GM18907 (cell line): ENCODE measurements around the gene KRTAP1-5.
"Not testable (repeated sequence)": the region's sequence is repeated elsewhere in the genome, so short reads cannot be mapped to it uniquely, and the experiment has no call there.

ENCODE experiments used
- ATAC-seq: cut with Tn5 transposase; IDR thresholded peaks from one replicate; pipeline ENCODE4 v1.9.1; 2021; ENCODE audit warnings: mild to moderate bottlenecking, moderate library complexity; ENCODE audit not compliant: unreplicated experiment

KRTAP1-5 gene, protein sequence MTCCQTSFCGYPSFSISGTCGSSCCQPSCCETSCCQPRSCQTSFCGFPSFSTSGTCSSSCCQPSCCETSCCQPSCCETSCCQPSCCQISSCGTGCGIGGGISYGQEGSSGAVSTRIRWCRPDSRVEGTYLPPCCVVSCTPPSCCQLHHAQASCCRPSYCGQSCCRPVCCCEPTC

GRCh38 chr17:41026715-41027471 lies at the start of gene KRTAP1-5:
Gene KRTAP1-5, minus strand, starts transcription at chr17:41027208. Its CDS starts 53 bp downstream, at chr17:41027155.
- no peak for ATAC-seq

- no peak for ATAC-seq
Observed at GRCh38 chr17:41076788-41077187, 49.8 kb upstream of the KRTAP1-5 start.

- ATAC-seq: no peak
Observed at GRCh38 chr17:41073676-41074075, 46.7 kb upstream of the KRTAP1-5 start.

DNA sequence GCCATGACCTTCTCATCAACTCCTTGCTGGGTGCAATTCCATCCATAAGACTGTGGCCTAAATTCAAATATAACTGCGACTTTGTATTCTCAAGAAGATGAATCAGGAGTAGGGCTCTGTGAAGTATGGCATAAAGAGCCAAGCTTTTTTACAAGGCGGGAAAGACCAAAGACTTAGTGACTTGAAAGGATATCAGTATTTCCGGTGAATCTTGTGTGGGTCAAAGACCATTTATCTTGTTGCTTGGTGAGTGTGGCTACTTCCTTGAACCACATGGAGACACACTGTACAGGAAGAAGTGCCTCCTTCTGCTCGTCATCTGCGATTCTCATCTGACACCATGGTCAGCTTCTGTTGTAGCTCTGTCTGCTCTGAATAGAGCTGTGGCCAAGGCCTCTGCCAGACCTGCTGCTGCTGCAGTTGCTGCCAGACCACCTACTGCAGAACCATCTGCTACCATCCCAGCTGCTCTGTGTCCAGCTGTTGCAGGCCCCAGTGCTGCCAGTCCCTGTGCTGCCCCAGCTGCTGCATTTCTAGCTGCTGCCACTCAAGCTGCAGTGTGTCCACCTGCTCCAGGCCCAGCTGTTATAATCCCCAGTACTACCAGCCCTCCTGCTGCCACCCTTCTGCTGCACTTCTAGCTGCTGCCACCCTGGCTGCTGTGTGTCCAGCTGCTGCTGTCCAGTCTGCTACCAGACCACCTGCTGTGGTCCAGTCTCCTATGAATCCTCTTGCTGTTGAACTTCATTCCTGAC lies 44.8 kb upstream of the KRTAP1-5 start:
- no peak for ATAC-seq

- ATAC-seq: no peak
Observed at GRCh38 chr17:41069031-41069430, 42.0 kb upstream of the KRTAP1-5 start.

DNA sequence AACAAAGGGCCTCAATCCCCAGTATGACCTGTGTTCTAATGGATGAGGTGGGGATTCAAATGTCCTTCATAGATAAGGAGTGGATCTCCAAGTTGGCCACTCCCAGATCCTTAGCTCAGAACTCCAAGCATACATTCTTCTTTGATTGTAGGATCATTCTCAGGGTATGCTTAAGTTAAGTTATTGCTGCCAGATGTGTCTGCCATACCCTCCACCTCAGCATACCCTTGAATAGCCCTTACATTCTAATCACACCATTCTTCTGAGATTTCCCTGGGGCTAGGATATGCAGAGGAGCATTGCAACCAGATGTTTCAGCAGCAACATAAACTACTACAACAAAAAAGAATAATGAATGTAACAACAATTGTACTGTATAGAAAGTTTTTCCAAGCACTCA lies 40.3 kb upstream of the KRTAP1-5 start:
- no peak for ATAC-seq

DNA sequence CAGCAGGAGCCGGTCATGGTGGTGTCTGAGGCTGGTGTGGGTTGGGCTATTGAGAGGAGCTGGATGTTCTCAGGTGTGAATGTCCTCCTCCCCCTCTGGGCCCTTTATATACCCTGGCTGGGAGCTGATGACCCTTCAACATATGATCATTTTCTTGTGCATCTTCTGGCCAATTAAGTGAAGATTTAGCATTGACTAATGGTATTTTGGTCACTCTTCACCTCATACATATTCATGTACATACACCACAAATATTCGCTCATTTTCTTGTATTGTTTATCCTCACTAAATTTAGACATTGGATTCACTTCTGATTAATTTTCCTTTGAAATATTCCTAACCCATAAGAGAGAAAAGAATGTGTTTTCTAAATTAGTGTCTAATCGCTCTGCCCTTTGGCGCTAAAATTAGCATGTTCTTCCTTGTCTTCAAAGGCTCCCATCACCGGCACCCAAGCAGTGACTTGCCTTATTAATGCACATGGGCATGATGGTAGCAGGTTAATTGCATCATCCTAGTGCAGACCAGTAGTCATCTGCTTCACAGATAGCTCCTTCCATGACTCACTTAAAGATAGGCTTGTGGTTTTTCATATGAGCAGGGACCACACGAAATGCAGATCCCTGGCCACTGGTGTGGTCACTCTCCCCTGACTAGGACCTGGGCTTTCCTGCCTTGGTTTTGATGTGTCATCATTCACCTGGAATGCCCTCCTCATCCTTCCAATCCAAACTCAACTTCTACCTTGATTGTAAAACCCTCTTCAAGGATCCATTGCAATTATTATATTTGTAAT lies 39.0 kb upstream of the KRTAP1-5 start, which contains the start of gene KRTAP2-4:
Gene KRTAP2-4, minus strand, starts transcription at position 51 of the 796 bp plus-strand sequence. Its CDS starts 34 bp downstream, at position 17.
- ATAC-seq: no peak

DNA sequence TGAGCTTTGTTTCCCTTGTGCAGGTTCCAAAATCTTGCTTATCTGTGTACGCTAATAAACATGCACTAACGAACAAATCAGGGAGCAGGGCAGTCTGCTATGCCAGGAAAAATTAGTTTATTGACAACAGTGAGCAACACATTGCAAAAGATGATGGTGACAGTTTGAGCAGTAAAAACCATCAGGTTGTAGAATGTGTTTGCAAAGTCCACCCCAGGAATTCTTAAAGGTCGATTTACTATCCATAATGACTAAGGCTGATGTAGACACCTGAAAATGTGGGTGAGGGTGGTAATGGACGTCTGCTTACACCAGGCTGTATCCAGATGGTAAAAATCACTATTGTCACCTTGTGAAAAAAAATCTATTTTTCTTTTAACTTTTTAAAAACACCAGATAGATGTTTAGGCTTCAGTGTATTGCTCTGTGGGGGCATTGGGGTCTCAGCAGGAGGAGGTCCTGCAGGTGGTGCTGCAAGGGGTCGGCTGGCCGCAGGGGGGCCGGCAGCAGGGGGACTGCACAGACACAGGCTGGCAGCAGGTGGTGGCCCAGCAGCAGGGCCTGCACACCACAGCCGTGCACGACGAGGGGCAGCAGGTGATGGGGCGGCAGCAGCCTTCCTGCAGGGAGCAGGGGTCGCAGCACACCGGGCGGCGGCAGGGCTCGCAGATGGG lies 38.1 kb upstream of the KRTAP1-5 start:
- ATAC-seq: not testable (repeated sequence)

DNA sequence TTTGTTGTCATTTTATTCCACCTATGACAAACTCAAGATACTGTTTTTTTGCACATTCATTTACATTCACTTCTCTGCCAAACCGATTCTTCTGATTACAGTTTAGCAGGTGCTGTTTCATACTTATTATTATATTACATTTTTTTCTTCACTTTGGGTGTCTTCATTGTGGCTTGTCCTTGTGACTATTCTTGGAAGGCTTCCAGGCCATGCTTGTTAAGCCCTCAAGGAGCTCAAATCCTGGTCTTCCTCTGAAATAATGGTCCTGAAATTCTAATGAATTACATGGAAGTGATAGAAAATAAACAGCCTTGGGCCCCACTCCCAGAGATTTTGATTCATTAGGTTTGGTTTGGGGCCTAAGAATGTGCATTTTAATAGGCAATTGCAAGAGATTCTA lies 37.3 kb upstream of the KRTAP1-5 start:
- no peak for ATAC-seq

- no peak for ATAC-seq
Observed at GRCh38 chr17:41063449-41063848, 36.4 kb upstream of the KRTAP1-5 start.

- no peak for ATAC-seq
Observed at GRCh38 chr17:41061964-41062363, 35.0 kb upstream of the KRTAP1-5 start.

DNA sequence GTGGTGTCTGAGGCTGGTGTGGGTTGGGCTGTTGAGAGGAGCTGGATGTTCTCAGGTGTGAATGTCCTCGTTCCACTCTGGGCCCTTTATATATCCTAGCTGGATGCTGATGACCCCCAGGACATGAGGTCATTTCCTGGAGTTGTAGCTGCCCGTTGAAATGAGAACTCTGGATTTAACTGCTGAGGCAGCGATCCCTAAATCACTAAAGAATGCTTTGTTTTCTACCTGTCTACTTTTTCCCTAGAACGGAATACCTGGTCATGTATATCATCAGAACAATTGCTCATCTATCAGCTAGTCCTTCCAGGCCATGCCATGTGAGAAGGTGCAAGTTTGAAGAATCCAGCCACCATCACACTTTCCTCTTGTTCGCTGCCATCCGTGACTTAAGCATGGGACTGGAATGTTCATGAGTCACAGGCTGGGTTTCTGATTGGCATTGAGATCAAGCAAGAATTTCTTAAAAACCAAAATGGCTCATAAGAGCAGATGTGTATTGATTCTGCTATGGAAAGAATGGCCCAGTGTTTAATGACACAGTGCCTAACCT lies 33.1 kb upstream of the KRTAP1-5 start, which contains the start of gene KRTAP2-3:
Gene KRTAP2-3, minus strand, starts transcription at position 63 of the 553 bp plus-strand sequence. CDS start 64 bp downstream, outside the sequence.
- ATAC-seq: no peak

DNA sequence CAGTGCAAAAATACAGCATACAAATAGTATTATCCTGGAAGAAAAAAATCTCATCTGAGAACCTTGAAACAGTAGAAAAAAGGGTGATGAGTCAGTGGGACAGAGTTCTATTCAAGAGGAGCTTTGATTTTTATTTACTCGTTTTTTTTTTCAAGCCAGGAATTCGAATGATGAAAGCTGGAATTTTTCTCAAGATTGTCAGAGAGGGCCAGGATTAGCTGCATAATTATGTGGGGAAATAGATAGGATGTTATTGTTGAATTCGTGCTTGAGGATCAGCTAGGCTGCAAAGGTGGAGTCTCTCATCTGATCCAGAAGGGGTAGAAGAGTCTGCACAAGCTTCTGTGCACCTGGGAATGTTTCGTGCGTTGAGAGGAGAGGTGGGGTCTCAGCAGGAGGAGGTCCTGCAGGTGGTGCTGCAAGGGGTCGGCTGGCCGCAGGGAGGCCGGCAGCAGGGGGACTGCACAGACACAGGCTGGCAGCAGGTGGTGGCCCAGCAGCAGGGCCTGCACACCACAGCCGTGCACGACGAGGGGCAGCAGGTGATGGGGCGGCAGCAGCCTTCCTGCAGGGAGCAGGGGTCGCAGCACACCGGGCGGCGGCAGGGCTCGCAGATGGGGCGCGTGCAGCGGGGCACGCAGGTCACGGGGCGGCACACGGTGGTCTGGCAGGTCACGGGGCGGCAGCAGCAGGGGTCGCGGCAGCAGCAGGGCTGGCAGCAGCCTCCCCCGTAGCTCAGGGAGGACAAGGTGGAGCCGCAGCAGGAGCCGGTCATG lies 32.5 kb upstream of the KRTAP1-5 start:
- ATAC-seq: not testable (repeated sequence)

DNA sequence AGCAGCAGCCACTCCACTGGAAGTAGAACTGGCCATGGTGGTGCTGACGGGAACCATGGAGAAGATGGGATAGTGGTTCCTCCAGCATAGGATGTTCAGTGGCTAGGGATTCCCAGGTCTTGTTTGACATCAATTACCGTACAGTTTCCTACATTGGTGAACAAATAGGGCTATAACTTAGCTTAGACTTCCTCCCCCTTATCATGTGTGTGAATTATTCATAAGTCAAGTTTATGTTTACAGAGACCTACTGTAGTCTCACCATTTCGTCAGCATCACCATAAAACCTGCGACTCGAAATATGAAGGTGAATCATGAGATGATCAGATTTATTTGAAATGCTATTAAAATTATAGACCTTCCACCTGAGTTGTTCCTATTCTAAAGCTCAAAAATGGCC lies 31.7 kb upstream of the KRTAP1-5 start:
- ATAC-seq: no peak

DNA sequence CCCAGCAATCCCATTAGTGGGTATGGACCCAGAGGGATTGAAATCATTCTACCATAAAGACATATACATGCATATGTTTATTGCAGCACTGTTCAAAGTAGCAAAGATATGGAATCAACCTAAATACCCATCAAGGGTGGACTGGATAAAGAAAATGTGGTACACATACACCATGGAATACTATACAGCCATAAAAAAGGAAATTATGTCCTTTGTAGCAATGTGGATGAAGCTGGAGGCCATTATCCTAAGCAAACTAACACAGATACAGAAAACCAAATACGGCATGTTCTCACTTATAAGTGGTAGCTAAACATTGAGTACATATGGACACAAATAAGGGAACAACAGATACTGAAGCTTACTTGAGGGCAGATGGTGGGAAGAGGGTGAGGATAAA lies 30.5 kb upstream of the KRTAP1-5 start:
- no peak for ATAC-seq

DNA sequence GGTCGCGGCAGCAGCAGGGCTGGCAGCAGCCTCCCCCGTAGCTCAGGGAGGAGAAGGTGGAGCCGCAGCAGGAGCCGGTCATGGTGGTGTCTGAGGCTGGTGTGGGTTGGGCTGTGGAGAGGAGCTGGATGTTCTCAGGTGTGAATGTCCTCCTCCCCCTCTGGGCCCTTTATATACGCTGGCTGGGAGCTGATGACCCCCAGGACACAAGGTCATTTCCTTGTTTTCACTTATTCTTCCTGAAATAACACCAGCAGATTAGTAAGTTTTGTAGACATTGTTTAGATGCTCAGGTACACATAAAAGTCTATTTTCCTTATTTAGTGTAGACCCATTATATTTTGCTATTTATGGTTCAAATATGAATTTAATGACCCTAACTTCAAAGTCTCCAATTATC lies 28.1 kb upstream of the KRTAP1-5 start, which contains the start of gene KRTAP2-2:
Gene KRTAP2-2, minus strand, starts transcription at position 101 of the 400 bp plus-strand sequence. Its CDS starts 19 bp downstream, at position 82.
- ATAC-seq: not testable (repeated sequence)

DNA sequence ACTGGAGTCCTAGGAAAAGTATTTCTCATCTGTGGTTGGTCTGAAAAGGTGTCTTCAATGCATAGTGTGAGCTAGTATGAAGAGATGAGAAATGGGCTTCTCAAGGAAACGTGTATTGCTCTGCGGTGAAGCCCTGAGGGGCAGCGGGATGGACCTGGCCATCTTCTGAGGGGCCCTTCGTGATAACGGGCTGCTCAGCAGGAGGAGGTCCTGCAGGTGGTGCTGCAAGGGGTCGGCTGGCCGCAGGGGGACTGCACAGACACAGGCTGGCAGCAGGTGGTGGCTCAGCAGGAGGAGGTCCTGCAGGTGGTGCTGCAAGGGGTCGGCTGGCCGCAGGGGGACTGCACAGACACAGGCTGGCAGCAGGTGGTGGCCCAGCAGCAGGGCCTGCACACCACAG lies 27.5 kb upstream of the KRTAP1-5 start:
- not testable (repeated sequence) for ATAC-seq

DNA sequence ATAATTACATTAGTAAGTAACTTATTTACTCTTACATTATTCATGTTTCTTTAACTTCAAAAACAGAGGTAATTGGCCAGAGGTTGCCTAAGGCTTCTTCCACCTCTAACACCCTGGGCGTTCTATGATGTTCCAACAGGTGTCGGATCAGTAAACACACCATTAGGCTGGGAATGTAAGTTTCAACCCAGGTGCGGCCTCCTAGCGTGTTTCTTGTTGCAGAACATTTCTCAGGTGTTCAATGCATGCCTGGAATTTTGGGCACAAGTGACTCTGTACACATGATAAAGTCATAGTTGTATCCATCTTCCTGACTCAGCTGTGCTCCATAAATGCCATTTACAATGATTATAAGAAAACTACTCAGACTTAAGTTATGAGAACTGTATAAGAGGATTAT lies 27.0 kb upstream of the KRTAP1-5 start:
- no peak for ATAC-seq

DNA sequence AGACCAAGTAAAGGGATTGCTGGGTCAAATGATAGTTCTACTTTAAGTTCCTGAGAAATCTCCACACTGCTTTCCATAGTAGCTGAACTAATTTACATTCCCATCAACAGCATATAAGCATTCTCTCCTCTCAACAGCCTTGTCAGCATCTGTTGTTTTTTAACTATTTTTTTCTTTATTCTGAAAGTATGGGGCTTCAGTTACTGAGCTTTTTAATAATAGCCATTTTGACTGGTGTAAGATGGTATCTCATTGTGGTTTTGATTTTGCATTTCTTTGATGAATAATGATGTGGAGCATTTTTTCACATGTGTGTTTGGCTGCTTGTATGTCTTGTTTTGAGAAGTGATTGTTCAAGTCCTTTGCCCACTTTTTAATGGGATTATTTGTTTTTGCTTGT lies 25.6 kb upstream of the KRTAP1-5 start:
- ATAC-seq: no peak
